Activated CD4-positive, alpha-beta T cell treated with anti-CD3 and anti-CD28 coated beads, Interleukin-2, amount 10 ng/mL, durations not matched to agents 7 days and 5 days (primary cell): ENCODE measurements around the gene ADAM12. TPM values are rescaled to one million over a fixed set of nuclear protein-coding genes. Genes with fewer than 3 reads are reported as not detected.

ENCODE experiments used
- CTCF ChIA-PET: fragments of 350-600 bp; sonication (Branson Sonifier 250); formaldehyde crosslinking; loops from one replicate; lab custom pipeline; 2021; ENCODE audit warnings: antibody characterized with exemption; lab: Charles Lee
- POLR2A ChIA-PET: fragments of 350-600 bp; sonication (Branson Sonifier 250); formaldehyde crosslinking; loops from one replicate; lab custom pipeline; 2021; ENCODE audit warnings: antibody characterized with exemption; lab: Charles Lee
- DNase-seq: peaks from one replicate; pipeline ENCODE4 v3.0.0-alpha.2; 2020
- H3K27ac Mint-ChIP-seq: one replicate; pipeline ENCODE4 v1.8.0; 2021; ENCODE audit warnings: mild to moderate bottlenecking, moderate library complexity, mixed read lengths
- H3K27me3 Mint-ChIP-seq: one replicate; pipeline ENCODE4 v1.8.0; 2021; ENCODE audit warnings: mixed read lengths
- H3K36me3 Mint-ChIP-seq: one replicate; pipeline ENCODE4 v1.8.0; 2021; ENCODE audit warnings: low read depth, mixed read lengths
- H3K4me1 Mint-ChIP-seq: one replicate; pipeline ENCODE4 v1.8.0; 2021; ENCODE audit warnings: mixed read lengths
- H3K4me3 Mint-ChIP-seq: one replicate; pipeline ENCODE4 v1.8.0; 2021; ENCODE audit warnings: mild to moderate bottlenecking, moderate library complexity, mixed read lengths
- H3K9me3 Mint-ChIP-seq: one replicate; pipeline ENCODE4 v1.8.0; 2021; ENCODE audit warnings: mixed read lengths
- total RNA-seq, 2 experiments: library from RNA; stranded (reverse); gene quantifications; one replicate each; pipeline ENCODE4 v1.2.3, GENCODE V29; 2021

ADAM12 gene
- total RNA-seq, 2 experiments from 2014 or later, result 0.45 to 0.65 TPM

- Mint-ChIP-seq H3K36me3 (no peaks in the 10 kb centered on the region), H3K27me3 (no peaks in the 10 kb centered on the region), H3K27ac (no peak overlapping the region), H3K4me1 (no peaks in the 10 kb centered on the region), H3K4me3 (no peak overlapping the region), H3K9me3 (peaks cover 10% of the 10 kb centered on the region)
- POLR2A ChIA-PET, result no interaction called here
- CTCF ChIA-PET, result no interaction called here
- no peak for DNase-seq
Measured at GRCh38 chr10:126235979-126236851, 152.1 kb downstream of the ADAM12 start.

DNA sequence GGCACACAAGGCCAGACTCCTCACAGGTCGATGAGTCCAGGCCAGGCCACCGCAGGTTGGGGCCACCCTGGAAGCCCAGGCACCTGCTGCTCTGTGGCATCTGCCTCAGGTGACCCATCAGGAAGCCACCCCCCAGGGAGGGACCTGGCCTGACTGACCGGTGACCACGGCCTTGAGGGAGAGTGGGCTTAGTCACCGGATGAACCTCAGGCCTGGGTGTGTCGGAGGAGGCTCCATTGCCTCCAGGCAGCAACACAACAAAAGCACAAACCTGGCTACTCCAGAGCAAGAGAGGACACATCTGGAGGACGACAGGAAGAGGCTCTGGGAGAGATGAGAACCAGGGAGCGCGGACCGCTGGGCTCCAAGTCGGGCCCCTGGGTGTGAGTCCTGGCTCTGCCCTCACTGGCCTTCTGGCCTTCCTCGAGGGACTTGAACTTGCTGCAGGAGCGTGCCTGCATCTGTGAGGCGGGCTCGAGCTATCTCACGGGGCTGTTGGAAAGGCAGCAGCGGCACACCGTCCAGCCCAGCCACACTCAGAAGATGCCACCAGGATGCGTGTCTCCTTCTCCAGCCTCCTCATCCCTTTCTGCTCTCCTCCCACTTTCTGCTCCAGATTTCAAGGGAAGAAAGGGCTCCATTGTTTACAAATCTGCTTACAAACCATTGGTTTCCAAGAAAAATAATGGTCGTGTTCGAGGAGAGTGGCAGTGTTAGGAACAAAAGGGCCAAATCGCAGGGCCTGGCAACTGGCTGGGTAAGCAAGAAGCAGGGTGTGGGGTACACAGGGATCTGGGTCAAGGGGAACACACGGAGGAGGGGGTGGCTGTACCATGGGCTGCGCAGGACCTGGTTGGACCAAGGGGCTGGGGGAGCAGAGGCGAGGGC lies 152.9 kb downstream of the ADAM12 start:
- peaks cover 10% of the 10 kb centered on the region for H3K9me3 Mint-ChIP-seq
- H3K4me1 Mint-ChIP-seq, result no peaks in the 10 kb centered on the region
- no peak overlapping the region for H3K27ac Mint-ChIP-seq
- DNase-seq, result no peak
- no peak overlapping the region for H3K4me3 Mint-ChIP-seq
- H3K36me3 Mint-ChIP-seq, result no peaks in the 10 kb centered on the region
- POLR2A ChIA-PET, result no interaction called here
- H3K27me3 Mint-ChIP-seq, result no peaks in the 10 kb centered on the region
- CTCF ChIA-PET, result no interaction called here

- ChIA-PET POLR2A (no interaction called here), CTCF (no interaction called here)
- peaks cover 10% of the 10 kb centered on the region for H3K9me3 Mint-ChIP-seq
- H3K36me3 Mint-ChIP-seq, result no peaks in the 10 kb centered on the region
- H3K27ac Mint-ChIP-seq, result no peak overlapping the region
- no peaks in the 10 kb centered on the region for H3K4me1 Mint-ChIP-seq
- no peak for DNase-seq
- no peaks in the 10 kb centered on the region for H3K27me3 Mint-ChIP-seq
- H3K4me3 Mint-ChIP-seq, result no peak overlapping the region
Measured at GRCh38 chr10:126234630-126235029, 153.6 kb downstream of the ADAM12 start.

- ChIA-PET POLR2A (no interaction called here), CTCF (no interaction called here)
- H3K36me3 Mint-ChIP-seq, result no peaks in the 10 kb centered on the region
- H3K9me3 Mint-ChIP-seq, result peaks cover 10% of the 10 kb centered on the region
- DNase-seq, result no peak
- H3K27me3 Mint-ChIP-seq, result no peaks in the 10 kb centered on the region
- no peak overlapping the region for H3K27ac Mint-ChIP-seq
- no peaks in the 10 kb centered on the region for H3K4me1 Mint-ChIP-seq
- H3K4me3 Mint-ChIP-seq, result no peak overlapping the region
Measured at GRCh38 chr10:126233182-126234148, 154.8 kb downstream of the ADAM12 start.

DNA sequence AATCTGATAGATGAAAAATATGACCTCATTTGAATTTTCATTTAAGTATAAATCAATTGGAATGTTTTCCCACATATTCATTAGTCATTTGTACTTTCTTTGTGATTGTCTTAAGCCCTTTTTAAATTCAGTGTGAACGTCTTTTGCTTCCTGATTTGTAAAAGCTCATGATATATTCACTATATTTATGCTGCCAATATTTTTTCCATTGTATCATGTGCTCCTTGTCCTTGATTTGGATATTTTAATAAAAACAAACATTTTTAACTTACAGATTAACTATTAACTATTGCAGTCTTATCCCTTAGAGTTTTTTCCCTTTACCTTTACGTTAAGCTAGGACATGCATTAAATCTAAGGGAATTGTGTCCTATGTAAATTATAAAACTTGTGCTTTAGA lies 157.7 kb downstream of the ADAM12 start:
- Mint-ChIP-seq H3K9me3 (peaks cover 6% of the 10 kb centered on the region), H3K27ac (no peak overlapping the region), H3K27me3 (no peaks in the 10 kb centered on the region), H3K36me3 (no peaks in the 10 kb centered on the region), H3K4me3 (no peak overlapping the region), H3K4me1 (no peaks in the 10 kb centered on the region)
- no peak for DNase-seq
- CTCF ChIA-PET, result interaction anchor here (1.1 to 1.2 kb wide), 2 partner anchors 9 to 85 kb away, joined by 3 to 4 read pairs; no protein-coding TSS in a partner anchor
- POLR2A ChIA-PET, result no interaction called here

GRCh38 chr10:126229686-126230085 lies 158.6 kb downstream of the ADAM12 start:
- Mint-ChIP-seq H3K4me1 (no peaks in the 10 kb centered on the region), H3K4me3 (no peak overlapping the region), H3K27me3 (no peaks in the 10 kb centered on the region), H3K36me3 (no peaks in the 10 kb centered on the region), H3K27ac (no peak overlapping the region), H3K9me3 (peaks cover 4% of the 10 kb centered on the region)
- ChIA-PET POLR2A (no interaction called here), CTCF (no interaction called here)
- DNase-seq, result no peak

- POLR2A ChIA-PET, result no interaction called here
- Mint-ChIP-seq H3K36me3 (no peaks in the 10 kb centered on the region), H3K27ac (no peak overlapping the region), H3K4me1 (no peaks in the 10 kb centered on the region), H3K4me3 (no peak overlapping the region), H3K9me3 (no peaks in the 10 kb centered on the region), H3K27me3 (no peaks in the 10 kb centered on the region)
- DNase-seq, result no peak
- CTCF ChIA-PET, result no interaction called here
Measured at GRCh38 chr10:126227762-126228134, 160.5 kb downstream of the ADAM12 start.

- Mint-ChIP-seq H3K27me3 (no peaks in the 10 kb centered on the region), H3K27ac (no peak overlapping the region), H3K36me3 (no peaks in the 10 kb centered on the region), H3K4me1 (no peaks in the 10 kb centered on the region), H3K4me3 (no peak overlapping the region), H3K9me3 (no peaks in the 10 kb centered on the region)
- CTCF ChIA-PET, result no interaction called here
- POLR2A ChIA-PET, result no interaction called here
- no peak for DNase-seq
Measured at GRCh38 chr10:126226988-126227761, 161.1 kb downstream of the ADAM12 start.

GRCh38 chr10:126226205-126226604 lies 162.1 kb downstream of the ADAM12 start:
- no peaks in the 10 kb centered on the region for H3K9me3 Mint-ChIP-seq
- no peaks in the 10 kb centered on the region for H3K4me1 Mint-ChIP-seq
- no peak for DNase-seq
- ChIA-PET CTCF (no interaction called here), POLR2A (no interaction called here)
- no peaks in the 10 kb centered on the region for H3K36me3 Mint-ChIP-seq
- no peak overlapping the region for H3K4me3 Mint-ChIP-seq
- H3K27ac Mint-ChIP-seq, result no peak overlapping the region
- no peaks in the 10 kb centered on the region for H3K27me3 Mint-ChIP-seq

DNA sequence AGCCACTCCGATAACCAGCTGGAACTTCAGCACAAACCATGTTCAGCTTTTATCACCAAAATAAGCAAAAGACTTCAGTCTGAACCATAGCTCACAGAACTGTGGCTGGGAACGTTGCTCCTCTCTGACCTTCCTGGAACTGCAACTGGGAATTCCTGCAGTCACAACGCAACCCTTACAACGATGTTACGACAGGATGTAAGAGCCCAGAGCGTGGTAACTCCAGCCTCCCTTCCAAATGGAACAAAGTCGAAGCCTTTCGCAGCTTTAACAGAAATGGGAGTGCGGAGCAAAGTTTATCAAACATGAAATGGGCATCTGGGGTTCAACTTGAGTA lies 162.6 kb downstream of the ADAM12 start:
- H3K4me3 Mint-ChIP-seq, result no peak overlapping the region
- no peaks in the 10 kb centered on the region for H3K4me1 Mint-ChIP-seq
- ChIA-PET CTCF (no interaction called here), POLR2A (no interaction called here)
- DNase-seq, result no peak
- no peaks in the 10 kb centered on the region for H3K36me3 Mint-ChIP-seq
- no peaks in the 10 kb centered on the region for H3K9me3 Mint-ChIP-seq
- H3K27ac Mint-ChIP-seq, result no peak overlapping the region
- no peaks in the 10 kb centered on the region for H3K27me3 Mint-ChIP-seq

DNA sequence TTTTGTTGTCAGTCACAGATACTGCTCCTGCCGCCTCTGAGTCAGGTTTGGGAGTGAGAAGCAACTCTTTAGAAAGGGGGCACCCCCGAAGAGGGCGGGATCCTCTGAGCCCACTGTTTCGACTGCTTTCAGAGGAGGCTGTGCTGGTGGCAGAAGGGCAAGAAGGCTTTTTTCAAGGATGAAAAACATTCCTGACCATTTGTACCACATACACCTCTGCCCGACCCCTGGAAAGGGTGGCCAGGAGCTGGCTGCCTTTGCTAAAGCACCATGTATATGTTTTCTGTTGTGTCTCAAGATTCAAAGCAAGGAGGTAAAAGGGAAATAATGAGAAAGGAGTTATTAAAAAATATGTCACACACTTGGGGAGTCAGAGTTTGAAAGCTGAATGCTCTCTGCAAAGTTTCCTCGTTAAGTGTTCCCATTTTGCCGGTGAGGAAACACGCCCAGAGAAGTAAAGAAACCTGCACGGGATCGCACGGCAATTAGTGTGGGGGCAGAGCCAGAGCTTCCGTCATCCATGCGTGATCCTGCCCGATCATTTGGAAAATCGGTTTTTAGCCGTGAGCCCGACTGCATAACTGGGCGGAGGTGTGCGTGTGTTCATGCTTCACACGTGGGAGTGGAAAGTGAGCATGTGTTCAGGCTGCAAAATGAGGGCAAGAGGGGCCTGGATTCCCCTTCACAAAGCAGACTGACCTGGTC lies 163.2 kb downstream of the ADAM12 start:
- POLR2A ChIA-PET, result no interaction called here
- Mint-ChIP-seq H3K27ac (no peak overlapping the region), H3K4me3 (no peak overlapping the region), H3K9me3 (no peaks in the 10 kb centered on the region), H3K27me3 (no peaks in the 10 kb centered on the region), H3K4me1 (no peaks in the 10 kb centered on the region), H3K36me3 (no peaks in the 10 kb centered on the region)
- no peak for DNase-seq
- CTCF ChIA-PET, result no interaction called here
